Astrocyte (in vitro differentiated cells and primary cell): ENCODE measurements around the gene BRWD1.

Experiments
- CTCF ChIP-seq: IDR thresholded peaks from 2 replicates; pipeline ENCODE4 v1.5.1; 2011; ENCODE audit warnings: low read depth, mild to moderate bottlenecking, inconsistent platforms, low read length, moderate library complexity; ENCODE audit not compliant: insufficient read depth
- EZH2 ChIP-seq: IDR thresholded peaks from 2 replicates; pipeline ENCODE4 v1.6.1; 2012; ENCODE audit warnings: mild to moderate bottlenecking, low read length, inconsistent platforms; ENCODE audit not compliant: insufficient read depth

GRCh38 chr21:39340687-39341086, 27.3 kb upstream of the BRWD1 start:
- TF ChIP-seq CTCF (no peak), EZH2 (no peak)
